ENCODE measurements around the gene UPF3A.

- TF ChIP-seq CTCF (IDR thresholded peaks at IDR 0.05) (no peak), POLR2A (IDR thresholded peaks at IDR 0.05) (no peak)
These were observed 15.5 kb downstream of the UPF3A start for GRCh38 chr13:114296902-114297301.
